Endothelial cell of coronary artery (primary cell): ENCODE data around the gene SLC29A2. TPM values are rescaled to one million over a fixed set of nuclear protein-coding genes. Genes with fewer than 3 reads are reported as not detected.

Experiments
- total RNA-seq: library from RNA; depleted of rRNA; stranded (reverse); fragments of >200 nt; gene quantifications from 2 replicates; pipeline ENCODE4 v1.2.3, GENCODE V29; 2014

The SLC29A2 gene
- 0.09 and 0.28 TPM in 2 replicates for total RNA-seq

GRCh38 chr11:66371627-66372415 is at the start of gene SLC29A2:
TSS of gene SLC29A2 (minus strand) at chr11:66371760. CDS start at chr11:66371591, 169 bp downstream.

GRCh38 chr11:66420671-66421476 is 49.3 kb upstream of the SLC29A2 start, which contains the start of gene NPAS4:
TSS of gene NPAS4 (plus strand) at chr11:66421035. CDS start at chr11:66421180, 145 bp downstream.

GRCh38 chr11:66347425-66348276 is 23.9 kb downstream of the SLC29A2 start, which contains the start of gene B4GAT1:
TSS of gene B4GAT1 (minus strand) at chr11:66347629. CDS start at chr11:66347545, 84 bp downstream.

GRCh38 chr11:66344550-66345315 is 26.8 kb downstream of the SLC29A2 start, which contains the start of gene BRMS1:
TSS of gene BRMS1 (minus strand) at chr11:66345104. CDS start at chr11:66342234, 2,870 bp downstream.

GRCh38 chr11:66336234-66337102 is 35.1 kb downstream of the SLC29A2 start, which contains the start of gene RIN1:
TSS of gene RIN1 (minus strand) at chr11:66336434. CDS start at chr11:66336402, 32 bp downstream.

GRCh38 chr11:66316849-66317251 is 54.7 kb downstream of the SLC29A2 start, which contains the start of gene CD248:
TSS of gene CD248 (minus strand) at chr11:66317044. CDS start at chr11:66317027, 17 bp downstream.

Other genes with a start within 250 kb of the SLC29A2 start
- gene KLC2, start 114.1 kb downstream of the SLC29A2 start, total RNA-seq, result 13.4 and 26.9 TPM in 2 replicates
- gene RAB1B, start 103.1 kb downstream of the SLC29A2 start, total RNA-seq, result 75.9 and 80.9 TPM in 2 replicates
- 0.09 TPM in 2 replicates for gene CNIH2, start 93.6 kb downstream of the SLC29A2 start, total RNA-seq
- 186 and 228 TPM in 2 replicates for gene YIF1A, start 82.6 kb downstream of the SLC29A2 start, total RNA-seq
- gene TMEM151A, start 79.9 kb downstream of the SLC29A2 start, total RNA-seq, result 0.66 TPM in 1 of 2 replicates, not detected in the other
- under 0.01 and 1.1 TPM in 2 replicates for gene CD248, start 54.7 kb downstream of the SLC29A2 start, total RNA-seq
- gene RIN1, start 35.3 kb downstream of the SLC29A2 start, total RNA-seq, result 5.9 and 8.3 TPM in 2 replicates
- gene BRMS1, start 26.7 kb downstream of the SLC29A2 start, total RNA-seq, result 65.0 and 79.7 TPM in 2 replicates
- 23.8 and 31.3 TPM in 2 replicates for gene B4GAT1, start 24.1 kb downstream of the SLC29A2 start, total RNA-seq
- gene NPAS4, start 49.3 kb upstream of the SLC29A2 start, total RNA-seq, result not detected in 2 replicates
- 41.3 and 44.1 TPM in 2 replicates for gene MRPL11, start 67.1 kb upstream of the SLC29A2 start, total RNA-seq
- gene PELI3, start 95.1 kb upstream of the SLC29A2 start, total RNA-seq, result 3.4 and 6.0 TPM in 2 replicates
- gene DPP3, start 108.7 kb upstream of the SLC29A2 start, total RNA-seq, result 56.5 and 75.1 TPM in 2 replicates
- 16.1 and 25.9 TPM in 2 replicates for gene BBS1, start 138.9 kb upstream of the SLC29A2 start, total RNA-seq
- gene ZDHHC24, start 174.3 kb upstream of the SLC29A2 start, total RNA-seq, result 13.4 and 15.0 TPM in 2 replicates
- 0.09 TPM in 1 of 2 replicates, not detected in the other for gene ACTN3, start 175.1 kb upstream of the SLC29A2 start, total RNA-seq
- 18.2 and 26.3 TPM in 2 replicates for gene CTSF, start 196.8 kb upstream of the SLC29A2 start, total RNA-seq
- 0.18 and 0.28 TPM in 2 replicates for gene CCDC87, start 221.3 kb upstream of the SLC29A2 start, total RNA-seq
- 31.5 and 32.6 TPM in 2 replicates for gene CCS, start 221.4 kb upstream of the SLC29A2 start, total RNA-seq
- gene RBM14, start 244.9 kb upstream of the SLC29A2 start, total RNA-seq, result 20.1 and 26.7 TPM in 2 replicates